Glutamatergic neuron (in vitro differentiated cells): ENCODE results near the gene MKI67. TPM values are rescaled to one million over a fixed set of nuclear protein-coding genes. Genes with fewer than 3 reads are reported as not detected.

Experiments used
- DNase-seq: peaks from one replicate; pipeline ENCODE4 v3.0.0; 2022
- H3K27ac Mint-ChIP-seq: one replicate; pipeline ENCODE4 v1.8.0; 2020; ENCODE audit warnings: mild to moderate bottlenecking, mixed read lengths, inconsistent platforms; ENCODE audit not compliant: unreplicated experiment
- H3K27me3 Mint-ChIP-seq: one replicate; pipeline ENCODE4 v1.8.0; 2020; ENCODE audit warnings: mild to moderate bottlenecking, moderate library complexity, mixed read lengths, inconsistent platforms; ENCODE audit not compliant: unreplicated experiment
- H3K36me3 Mint-ChIP-seq: one replicate; pipeline ENCODE4 v1.8.0; 2020; ENCODE audit warnings: mild to moderate bottlenecking, mixed read lengths, inconsistent platforms; ENCODE audit not compliant: unreplicated experiment
- H3K4me1 Mint-ChIP-seq: one replicate; pipeline ENCODE4 v1.8.0; 2020; ENCODE audit warnings: mild to moderate bottlenecking, low read depth, mixed read lengths, inconsistent platforms; ENCODE audit not compliant: unreplicated experiment
- H3K4me3 Mint-ChIP-seq: one replicate; pipeline ENCODE4 v1.8.0; 2020; ENCODE audit warnings: mild to moderate bottlenecking, mixed read lengths, inconsistent platforms; ENCODE audit not compliant: unreplicated experiment
- H3K9me3 Mint-ChIP-seq: one replicate; pipeline ENCODE4 v1.8.0; 2020; ENCODE audit warnings: mild to moderate bottlenecking, moderate library complexity, mixed read lengths, inconsistent platforms; ENCODE audit not compliant: unreplicated experiment
- CTCF ChIP-seq: fragments of 200-600 bp; sonication (generic); IDR thresholded peaks from one replicate; pipeline ENCODE4 v1.5.0; 2021; ENCODE audit not compliant: partially characterized antibody, unreplicated experiment
- total RNA-seq: library from RNA; stranded (reverse); fragmentation: NEBNext Ultra II Directional; extraction: Animal tissue kit (Norgen Biotek cat#: 25700); gene quantifications from one replicate; pipeline ENCODE4 v1.2.1, GENCODE V29; 2021; ENCODE audit not compliant: unreplicated experiment

Gene MKI67
- total RNA-seq, 1 donor from 2014 or later = 14.7 TPM

GRCh38 chr10:128087146-128087883, 38.9 kb downstream of the MKI67 start:
- no peak for TF ChIP-seq CTCF
- peaks cover 49% of the 10 kb centered on the region for H3K4me1 Mint-ChIP-seq
- no peak for DNase-seq
- H3K27ac Mint-ChIP-seq = peak overlapping the region; percentile 91
- H3K36me3 Mint-ChIP-seq = no peaks in the 10 kb centered on the region
- peak overlapping the region; percentile 65 for H3K4me3 Mint-ChIP-seq
- peaks cover 9% of the 10 kb centered on the region for H3K9me3 Mint-ChIP-seq
- peaks cover 9% of the 10 kb centered on the region for H3K27me3 Mint-ChIP-seq

- H3K9me3 Mint-ChIP-seq = peaks cover 9% of the 10 kb centered on the region
- H3K27me3 Mint-ChIP-seq = peaks cover 9% of the 10 kb centered on the region
- no peak for TF ChIP-seq CTCF
- no peaks in the 10 kb centered on the region for H3K36me3 Mint-ChIP-seq
- peak overlapping the region; percentile 91 for H3K27ac Mint-ChIP-seq
- H3K4me3 Mint-ChIP-seq = peak overlapping the region; percentile 65
- peaks cover 48% of the 10 kb centered on the region for H3K4me1 Mint-ChIP-seq
- peak; percentile 76 for DNase-seq
Observed at GRCh38 chr10:128086003-128086863, 40.0 kb downstream of the MKI67 start.

GRCh38 chr10:128084991-128085390, 41.2 kb downstream of the MKI67 start:
- Mint-ChIP-seq H3K4me1 (peaks cover 56% of the 10 kb centered on the region), H3K4me3 (no peak overlapping the region), H3K27me3 (peaks cover 14% of the 10 kb centered on the region), H3K9me3 (peaks cover 14% of the 10 kb centered on the region), H3K36me3 (no peaks in the 10 kb centered on the region), H3K27ac (no peak overlapping the region)
- DNase-seq = no peak
- TF ChIP-seq CTCF = no peak

- Mint-ChIP-seq H3K36me3 (no peaks in the 10 kb centered on the region), H3K27me3 (peaks cover 15% of the 10 kb centered on the region), H3K27ac (peak overlapping the region; percentile 7), H3K4me3 (no peak overlapping the region), H3K4me1 (peaks cover 59% of the 10 kb centered on the region), H3K9me3 (peaks cover 14% of the 10 kb centered on the region)
- no peak for TF ChIP-seq CTCF
- no peak for DNase-seq
Observed at GRCh38 chr10:128084364-128084763, 41.9 kb downstream of the MKI67 start.
